NCI-H187 treated with DMSO at 0.1 percent for 48 hours (cell line): Measurements from ENCODE around the gene SLC7A11.

Experiments
- DNase-seq: peaks from one replicate; lab custom pipeline; 2025; lab: John Stamatoyannopoulos, UW

The SLC7A11 gene

GRCh38 chr4:138161351-138161750, 80.8 kb downstream of the SLC7A11 start:
- peak; percentile 18 for DNase-seq

- DNase-seq, result no peak
These were observed 83.3 kb downstream of the SLC7A11 start for GRCh38 chr4:138158746-138159297.

GRCh38 chr4:138140879-138141278, 101.3 kb downstream of the SLC7A11 start:
- no peak for DNase-seq

- no peak for DNase-seq
These were observed 103.4 kb downstream of the SLC7A11 start for GRCh38 chr4:138138774-138139173.

- DNase-seq, result no peak
These were observed 106.5 kb downstream of the SLC7A11 start for GRCh38 chr4:138135610-138136009.

GRCh38 chr4:138118270-138118669, 123.9 kb downstream of the SLC7A11 start:
- DNase-seq, result no peak

- DNase-seq, result no peak
These were observed 127.1 kb downstream of the SLC7A11 start for GRCh38 chr4:138115053-138115452.

- no peak for DNase-seq
These were observed 127.7 kb downstream of the SLC7A11 start for GRCh38 chr4:138114434-138114833.
